ENCODE data around the gene CCDC86.
"Not testable (repeated sequence)": the region's sequence is repeated elsewhere in the genome, so short reads cannot be mapped to it uniquely, and the experiment has no call there.

CCDC86 gene

GRCh38 chr11:60841797-60842667 lies at the start of gene CCDC86:
CCDC86 (plus strand) TSS chr11:60842113; CDS start chr11:60842125, 12 bp downstream.
- peak; percentile 91 for DNase-seq

- no peak for DNase-seq
Observed at GRCh38 chr11:60792521-60792920, 49.4 kb upstream of the CCDC86 start.

GRCh38 chr11:60795291-60795690 lies 46.6 kb upstream of the CCDC86 start:
- no peak for DNase-seq

- DNase-seq: no peak
Observed at GRCh38 chr11:60797846-60798630, 43.9 kb upstream of the CCDC86 start.

GRCh38 chr11:60798631-60799030 lies 43.3 kb upstream of the CCDC86 start:
- DNase-seq: no peak

- DNase-seq: no peak
Observed at GRCh38 chr11:60801194-60801593, 40.7 kb upstream of the CCDC86 start.

GRCh38 chr11:60803273-60803936 lies 38.5 kb upstream of the CCDC86 start:
- DNase-seq: no peak

GRCh38 chr11:60809249-60809648 lies 32.7 kb upstream of the CCDC86 start:
- no peak for DNase-seq

GRCh38 chr11:60809691-60810090 lies 32.2 kb upstream of the CCDC86 start:
- no peak for DNase-seq

- DNase-seq: no peak
Observed at GRCh38 chr11:60810151-60810550, 31.8 kb upstream of the CCDC86 start.

GRCh38 chr11:60810569-60810968 lies 31.3 kb upstream of the CCDC86 start:
- DNase-seq: no peak

- no peak for DNase-seq
Observed at GRCh38 chr11:60813324-60813723, 28.6 kb upstream of the CCDC86 start.

- no peak for DNase-seq
Observed at GRCh38 chr11:60814112-60814511, 27.8 kb upstream of the CCDC86 start.

GRCh38 chr11:60816590-60817157 lies 25.2 kb upstream of the CCDC86 start:
- no peak for DNase-seq

GRCh38 chr11:60818057-60818456 lies 23.9 kb upstream of the CCDC86 start:
- DNase-seq: no peak

- no peak for DNase-seq
Observed at GRCh38 chr11:60821827-60822599, 19.9 kb upstream of the CCDC86 start.

GRCh38 chr11:60823745-60824306 lies 18.1 kb upstream of the CCDC86 start:
- DNase-seq: not testable (repeated sequence)

- DNase-seq: no peak
Observed at GRCh38 chr11:60825118-60825517, 16.8 kb upstream of the CCDC86 start.

GRCh38 chr11:60825790-60826189 lies 16.1 kb upstream of the CCDC86 start:
- DNase-seq: no peak

- no peak for DNase-seq
Observed at GRCh38 chr11:60830478-60831142, 11.3 kb upstream of the CCDC86 start.

- peak; percentile 88 for DNase-seq
Observed at GRCh38 chr11:60831143-60831500, 10.8 kb upstream of the CCDC86 start.
